ENCODE results near the gene ALG11.

DNA sequence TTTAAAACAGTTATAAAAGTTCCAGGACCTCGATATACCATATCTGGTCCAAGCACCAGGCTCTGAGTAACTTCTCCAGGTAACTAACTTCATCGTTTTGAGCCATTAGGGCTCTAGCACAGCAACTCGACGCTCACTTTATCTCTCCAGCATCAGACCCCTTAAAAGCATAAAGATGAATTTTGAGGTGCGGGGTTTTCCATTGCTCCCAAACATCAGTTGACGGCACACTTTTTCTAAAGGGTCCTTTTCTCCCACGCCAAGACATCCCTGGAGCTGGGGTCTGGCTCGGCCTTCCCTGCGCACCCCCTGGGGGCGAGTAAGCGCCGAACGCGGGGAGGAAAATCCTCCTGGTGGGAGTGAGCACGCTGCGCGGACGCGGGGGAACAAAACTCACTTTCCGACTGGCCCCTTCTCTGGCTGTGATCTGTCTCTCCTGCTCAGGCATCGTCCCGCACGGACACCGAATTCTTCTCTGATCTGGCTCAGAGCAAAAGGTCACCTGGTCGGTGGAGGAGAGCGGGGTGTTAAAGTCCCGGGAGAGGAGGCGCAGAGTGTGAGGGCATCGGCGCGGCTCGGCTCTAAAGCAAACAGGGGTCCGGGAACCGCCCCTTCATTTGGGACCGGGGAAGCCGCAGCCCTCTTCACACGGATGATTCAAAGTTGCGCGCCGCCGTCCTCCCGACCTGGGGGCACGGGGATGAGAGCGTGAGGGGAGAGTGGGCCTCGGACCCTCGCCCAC is 1.1 kb upstream of the ALG11 start, which contains the start of gene ATP7B:
- TF ChIP-seq, protein P1, sequence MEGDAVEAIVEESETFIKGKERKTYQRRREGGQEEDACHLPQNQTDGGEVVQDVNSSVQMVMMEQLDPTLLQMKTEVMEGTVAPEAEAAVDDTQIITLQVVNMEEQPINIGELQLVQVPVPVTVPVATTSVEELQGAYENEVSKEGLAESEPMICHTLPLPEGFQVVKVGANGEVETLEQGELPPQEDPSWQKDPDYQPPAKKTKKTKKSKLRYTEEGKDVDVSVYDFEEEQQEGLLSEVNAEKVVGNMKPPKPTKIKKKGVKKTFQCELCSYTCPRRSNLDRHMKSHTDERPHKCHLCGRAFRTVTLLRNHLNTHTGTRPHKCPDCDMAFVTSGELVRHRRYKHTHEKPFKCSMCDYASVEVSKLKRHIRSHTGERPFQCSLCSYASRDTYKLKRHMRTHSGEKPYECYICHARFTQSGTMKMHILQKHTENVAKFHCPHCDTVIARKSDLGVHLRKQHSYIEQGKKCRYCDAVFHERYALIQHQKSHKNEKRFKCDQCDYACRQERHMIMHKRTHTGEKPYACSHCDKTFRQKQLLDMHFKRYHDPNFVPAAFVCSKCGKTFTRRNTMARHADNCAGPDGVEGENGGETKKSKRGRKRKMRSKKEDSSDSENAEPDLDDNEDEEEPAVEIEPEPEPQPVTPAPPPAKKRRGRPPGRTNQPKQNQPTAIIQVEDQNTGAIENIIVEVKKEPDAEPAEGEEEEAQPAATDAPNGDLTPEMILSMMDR (IDR thresholded peaks at IDR 0.05): peak; percentile 12
- peak; percentile 56 for TF ChIP-seq EZH2 (IDR thresholded peaks at IDR 0.05)
- no peak for TF ChIP-seq EZH2phosphoT487 (IDR thresholded peaks at IDR 0.05)
